Measurements from ENCODE around the gene SMIM1. TPM values are rescaled to one million over a fixed set of nuclear protein-coding genes. Genes with fewer than 3 reads are reported as not detected.

The SMIM1 gene
- total and polyA plus RNA-seq, 2 of the 4 experiments (the other 2 are of a cell fraction), result 0.90 to 3.4 TPM

- Histone ChIP-seq H3K14ac (replicated peaks; ENCODE audit: low read depth, low read length) (no peak overlapping the region), H3K27ac (ENCODE audit: insufficient read depth, low read length) (no peak overlapping the region), H3K18ac (ENCODE audit: low read depth, low read length) (no peak overlapping the region), H3K23ac (ENCODE audit: low read depth, low read length) (no peak overlapping the region), H3K36me3 (ENCODE audit: control insufficient read depth, insufficient read depth, low read length) (peaks cover 43% of the 10 kb centered on the region), H4K20me1 (ENCODE audit: insufficient read depth, low read length) (no peaks in the 10 kb centered on the region), H3K27me3 (ENCODE audit: control insufficient read depth, insufficient read depth, low read length) (no peaks in the 10 kb centered on the region), H3K9me1 (ENCODE audit: insufficient read depth, low read length) (peaks cover 4% of the 10 kb centered on the region; the same call in 1 of the 2 replicates), H3K4ac (ENCODE audit: low read depth, low read length) (no peak overlapping the region), H4K8ac (ENCODE audit: low read depth in 2 of 2, low read length in 2 of 2) (no peak overlapping the region), H4K91ac (ENCODE audit: insufficient read depth, low read depth, low read length) (no peak overlapping the region), H2BK20ac (ENCODE audit: low read depth, low read length) (no peak overlapping the region), H3K4me3 (ENCODE audit: insufficient read depth, low read depth, low read length) (no peak overlapping the region), H2BK120ac (ENCODE audit: low read depth, low read length) (no peak overlapping the region), H3K9me3 (ENCODE audit: control insufficient read depth, insufficient read depth, low read length) (no peaks in the 10 kb centered on the region), H2AK9ac (replicated peaks; ENCODE audit: low read depth, low read length, poor library complexity) (no peak overlapping the region), H4K5ac (ENCODE audit: low read depth, low read length) (no peak overlapping the region), H3K9ac (ENCODE audit: low read depth, low read length) (no peak overlapping the region), H2BK5ac (ENCODE audit: low read depth, low read length, poor library complexity, severe bottlenecking) (no peak overlapping the region), H3K4me2 (ENCODE audit: low read depth, low read length) (no peak overlapping the region), H2AFZ (replicated peaks; ENCODE audit: low read length, poor library complexity) (no peak overlapping the region), H3K4me1 (ENCODE audit: control insufficient read depth, insufficient read depth, low read length) (peaks cover 14% of the 10 kb centered on the region), H2BK15ac (ENCODE audit: low read depth, low read length) (no peak overlapping the region), H2AK5ac (ENCODE audit: low read depth, low read length) (no peak overlapping the region), H3K79me1 (ENCODE audit: low read depth in 1 of 2, low read length in 2 of 2) (no peaks in the 10 kb centered on the region; a peak in 1 of 4 replicates), H3K56ac (ENCODE audit: extremely low read depth, insufficient read depth, low read length) (no peak overlapping the region)
- intact Hi-C loops (cut with micrococcal nuclease) (no loop called here), dilution Hi-C loops (cut with HindIII; ENCODE audit: low sequenced_read_pairs, unreplicated experiment) (no loop called here), in situ Hi-C loops (cut with MboI; ENCODE audit: low sequenced_read_pairs) (no loop called here)
- BruUV-seq (replicated peaks), result no TSS peak
- WGBS, 2 experiments (ENCODE audit: extremely low coverage in 2 of 2, insufficient read length in 1 of 2), result 94% methylated on average over 13 of the region's 23 CpGs; no CpG with 5 or more reads in 1 of the 2 experiments
- no peak for DNase-seq
- ChIA-PET CTCF (no interaction called here), POLR2A (ENCODE audit: unreplicated experiment) (no interaction called here)
- ATAC-seq (ENCODE audit: low read depth), result no peak
- TF ChIP-seq, protein P1, sequence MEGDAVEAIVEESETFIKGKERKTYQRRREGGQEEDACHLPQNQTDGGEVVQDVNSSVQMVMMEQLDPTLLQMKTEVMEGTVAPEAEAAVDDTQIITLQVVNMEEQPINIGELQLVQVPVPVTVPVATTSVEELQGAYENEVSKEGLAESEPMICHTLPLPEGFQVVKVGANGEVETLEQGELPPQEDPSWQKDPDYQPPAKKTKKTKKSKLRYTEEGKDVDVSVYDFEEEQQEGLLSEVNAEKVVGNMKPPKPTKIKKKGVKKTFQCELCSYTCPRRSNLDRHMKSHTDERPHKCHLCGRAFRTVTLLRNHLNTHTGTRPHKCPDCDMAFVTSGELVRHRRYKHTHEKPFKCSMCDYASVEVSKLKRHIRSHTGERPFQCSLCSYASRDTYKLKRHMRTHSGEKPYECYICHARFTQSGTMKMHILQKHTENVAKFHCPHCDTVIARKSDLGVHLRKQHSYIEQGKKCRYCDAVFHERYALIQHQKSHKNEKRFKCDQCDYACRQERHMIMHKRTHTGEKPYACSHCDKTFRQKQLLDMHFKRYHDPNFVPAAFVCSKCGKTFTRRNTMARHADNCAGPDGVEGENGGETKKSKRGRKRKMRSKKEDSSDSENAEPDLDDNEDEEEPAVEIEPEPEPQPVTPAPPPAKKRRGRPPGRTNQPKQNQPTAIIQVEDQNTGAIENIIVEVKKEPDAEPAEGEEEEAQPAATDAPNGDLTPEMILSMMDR (conservative IDR thresholded peaks at IDR 0.05; ENCODE audit: low read depth, low read length), result no peak
These were observed 6.8 kb downstream of the SMIM1 start for GRCh38 chr1:3779265-3779911.
